ENCODE results near the gene KLF2.

Gene KLF2

GRCh38 chr19:16366433-16367260 is 42.0 kb downstream of the KLF2 start:
- DNase-seq = no peak
- Histone ChIP-seq H3K27ac (no peak overlapping the region), H3K4me1 (peaks cover 0 to 8% (median 0%) of the 10 kb centered on the region in 4 donors), H3K4me3 (no peak overlapping the region), H3K36me3 (peaks cover 0 to 17% (median 7%) of the 10 kb centered on the region in 3 donors), H3K9me3 (no peaks in the 10 kb centered on the region), H3K27me3 (no peaks in the 10 kb centered on the region)
- TF ChIP-seq CTCF (IDR thresholded peaks at IDR 0.05) = no peak
- intact Hi-C loops (cut with DNase I; ENCODE audit: low total_unique reads) = loop anchor here (5.0 kb wide), 1 partner anchor 1831 kb away; no protein-coding TSS in a partner anchor

- H3K4me3 ChIP-seq = no peak overlapping the region
- H3K27ac ChIP-seq = no peak overlapping the region
- no peak for DNase-seq
- H3K27me3 ChIP-seq = no peaks in the 10 kb centered on the region
- TF ChIP-seq CTCF (IDR thresholded peaks at IDR 0.05) = no peak
- no peaks in the 10 kb centered on the region for H3K9me3 ChIP-seq
- peaks cover 0 to 8% (median 0%) of the 10 kb centered on the region in 4 donors for H3K4me1 ChIP-seq
- intact Hi-C loops (cut with DNase I; ENCODE audit: low total_unique reads) = loop anchor here (5.0 kb wide), 1 partner anchor 1830 kb away; no protein-coding TSS in a partner anchor
- peaks cover 0 to 19% (median 5%) of the 10 kb centered on the region in 3 donors for H3K36me3 ChIP-seq
Observed at GRCh38 chr19:16367261-16367683, 42.6 kb downstream of the KLF2 start.

- Histone ChIP-seq H3K36me3 (peaks cover 0 to 28% (median 5%) of the 10 kb centered on the region in 3 donors), H3K27ac (no peak overlapping the region), H3K4me1 (peaks cover 0 to 4% (median under 1%) of the 10 kb centered on the region in 4 donors), H3K4me3 (no peak overlapping the region), H3K27me3 (no peaks in the 10 kb centered on the region), H3K9me3 (no peaks in the 10 kb centered on the region)
- DNase-seq = no peak
- intact Hi-C loops (cut with DNase I; ENCODE audit: low total_unique reads) = loop anchor here (5.0 kb wide), 1 partner anchor 1829 kb away; no protein-coding TSS in a partner anchor
- TF ChIP-seq CTCF (IDR thresholded peaks at IDR 0.05) = no peak
Observed at GRCh38 chr19:16368385-16369305, 44.0 kb downstream of the KLF2 start.

GRCh38 chr19:16369306-16369663 is 44.7 kb downstream of the KLF2 start:
- Histone ChIP-seq H3K36me3 (peaks cover 0 to 32% (median 5%) of the 10 kb centered on the region in 3 donors), H3K27ac (no peak overlapping the region), H3K4me3 (no peak overlapping the region), H3K4me1 (peaks cover 0 to 4% (median 2%) of the 10 kb centered on the region in 4 donors), H3K9me3 (no peaks in the 10 kb centered on the region), H3K27me3 (no peaks in the 10 kb centered on the region)
- DNase-seq = no peak
- intact Hi-C loops (cut with DNase I; ENCODE audit: low total_unique reads) = loop anchor here (5.0 kb wide), 1 partner anchor 1828 kb away; no protein-coding TSS in a partner anchor
- TF ChIP-seq CTCF (IDR thresholded peaks at IDR 0.05) = no peak

Measured in tibial artery (tissue), 4 donors.